ENCODE results near the gene DAPL1. TPM values are rescaled to one million over a fixed set of nuclear protein-coding genes. Genes with fewer than 3 reads are reported as not detected.

The DAPL1 gene
- polyA plus RNA-seq, 3 donors = not detected

- no peak overlapping the region for H3K4me2 ChIP-seq (replicated peaks; ENCODE audit: extremely low read depth, low read length, poor library complexity, severe bottlenecking)
- H3K4me1 ChIP-seq (ENCODE audit: control insufficient read depth in 1 of 2, insufficient read depth in 2 of 2, low read length in 2 of 2) = no peaks in the 10 kb centered on the region
- H3K36me3 ChIP-seq (replicated peaks in 1 of 2; ENCODE audit: control insufficient read depth in 1 of 2, insufficient read depth in 2 of 2, low read length in 2 of 2) = no peaks in the 10 kb centered on the region
- H3K4me3 ChIP-seq (replicated peaks in 1 of 3; ENCODE audit: low read depth in 2 of 3, low read length in 3 of 3) = no peak overlapping the region
- no peaks in the 10 kb centered on the region for H3K79me2 ChIP-seq (ENCODE audit: insufficient read depth, low read length)
- no peaks in the 10 kb centered on the region for H3K27me3 Mint-ChIP-seq (ENCODE audit: low read depth in 3 of 3)
- no peak overlapping the region for H2AFZ ChIP-seq (ENCODE audit: insufficient read depth, low read depth, low read length, poor library complexity, severe bottlenecking)
- no peaks in the 10 kb centered on the region for H4K20me1 ChIP-seq (ENCODE audit: insufficient read depth, low read length)
- intact Hi-C loops (cut with micrococcal nuclease) = no loop called here
- TF ChIP-seq, protein P1, sequence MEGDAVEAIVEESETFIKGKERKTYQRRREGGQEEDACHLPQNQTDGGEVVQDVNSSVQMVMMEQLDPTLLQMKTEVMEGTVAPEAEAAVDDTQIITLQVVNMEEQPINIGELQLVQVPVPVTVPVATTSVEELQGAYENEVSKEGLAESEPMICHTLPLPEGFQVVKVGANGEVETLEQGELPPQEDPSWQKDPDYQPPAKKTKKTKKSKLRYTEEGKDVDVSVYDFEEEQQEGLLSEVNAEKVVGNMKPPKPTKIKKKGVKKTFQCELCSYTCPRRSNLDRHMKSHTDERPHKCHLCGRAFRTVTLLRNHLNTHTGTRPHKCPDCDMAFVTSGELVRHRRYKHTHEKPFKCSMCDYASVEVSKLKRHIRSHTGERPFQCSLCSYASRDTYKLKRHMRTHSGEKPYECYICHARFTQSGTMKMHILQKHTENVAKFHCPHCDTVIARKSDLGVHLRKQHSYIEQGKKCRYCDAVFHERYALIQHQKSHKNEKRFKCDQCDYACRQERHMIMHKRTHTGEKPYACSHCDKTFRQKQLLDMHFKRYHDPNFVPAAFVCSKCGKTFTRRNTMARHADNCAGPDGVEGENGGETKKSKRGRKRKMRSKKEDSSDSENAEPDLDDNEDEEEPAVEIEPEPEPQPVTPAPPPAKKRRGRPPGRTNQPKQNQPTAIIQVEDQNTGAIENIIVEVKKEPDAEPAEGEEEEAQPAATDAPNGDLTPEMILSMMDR (IDR thresholded peaks at IDR 0.05) = no peak
- no peaks in the 10 kb centered on the region for H3K36me3 Mint-ChIP-seq
- DNase-seq = no peak
- H3K4me3 Mint-ChIP-seq = no peak overlapping the region
- no peak overlapping the region for H3K27ac ChIP-seq (ENCODE audit: low read depth in 1 of 2, low read length in 2 of 2)
- no peaks in the 10 kb centered on the region for H3K27me3 ChIP-seq (ENCODE audit: control insufficient read depth in 2 of 2, insufficient read depth in 2 of 2, low read length in 2 of 2)
- 84% methylated on average over 2 of the region's 3 CpGs for WGBS (ENCODE audit: insufficient coverage)
- no peaks in the 10 kb centered on the region for H3K9me3 ChIP-seq (replicated peaks in 1 of 2; ENCODE audit: control insufficient read depth in 1 of 2, insufficient read depth in 1 of 2, low read length in 2 of 2)
- H3K4me1 Mint-ChIP-seq = no peaks in the 10 kb centered on the region
- H3K9ac ChIP-seq (ENCODE audit: insufficient read depth, low read length, poor library complexity, severe bottlenecking) = no peak overlapping the region
- H3K27ac Mint-ChIP-seq = no peak overlapping the region
- peaks cover 0 to 3% (median 0%) of the 10 kb centered on the region in 7 donors for H3K9me3 Mint-ChIP-seq
These were observed 29.9 kb downstream of the DAPL1 start for GRCh38 chr2:158825021-158825420.

GRCh38 chr2:158826965-158827364 lies 31.8 kb downstream of the DAPL1 start:
- TF ChIP-seq, protein P1 (IDR thresholded peaks at IDR 0.05) = no peak
- Mint-ChIP-seq H3K27ac (no peak overlapping the region), H3K9me3 (peaks cover 0 to 3% (median 0%) of the 10 kb centered on the region in 7 donors), H3K36me3 (no peaks in the 10 kb centered on the region), H3K4me3 (no peak overlapping the region), H3K4me1 (no peaks in the 10 kb centered on the region), H3K27me3 (ENCODE audit: low read depth in 3 of 3) (peaks cover 0 to 1% (median 0%) of the 10 kb centered on the region in 3 donors)
- whole genome bisulfite sequencing (ENCODE audit: insufficient coverage) = no CpG with 5 or more reads among the region's 3 CpGs
- H3K4me2 ChIP-seq (replicated peaks; ENCODE audit: extremely low read depth, low read length, poor library complexity, severe bottlenecking) = no peak overlapping the region
- H3K4me1 ChIP-seq (ENCODE audit: control insufficient read depth in 1 of 2, insufficient read depth in 2 of 2, low read length in 2 of 2) = no peaks in the 10 kb centered on the region
- H3K4me3 ChIP-seq (replicated peaks in 1 of 3; ENCODE audit: low read depth in 2 of 3, low read length in 3 of 3) = no peak overlapping the region
- no peaks in the 10 kb centered on the region for H3K9me3 ChIP-seq (replicated peaks in 1 of 2; ENCODE audit: control insufficient read depth in 1 of 2, insufficient read depth in 1 of 2, low read length in 2 of 2)
- no peaks in the 10 kb centered on the region for H4K20me1 ChIP-seq (ENCODE audit: insufficient read depth, low read length)
- no peak overlapping the region for H2AFZ ChIP-seq (ENCODE audit: insufficient read depth, low read depth, low read length, poor library complexity, severe bottlenecking)
- intact Hi-C loops (cut with micrococcal nuclease) = no loop called here
- no peak for DNase-seq
- no peaks in the 10 kb centered on the region for H3K79me2 ChIP-seq (ENCODE audit: insufficient read depth, low read length)
- no peak overlapping the region for H3K27ac ChIP-seq (ENCODE audit: low read depth in 1 of 2, low read length in 2 of 2)
- no peak overlapping the region for H3K9ac ChIP-seq (ENCODE audit: insufficient read depth, low read length, poor library complexity, severe bottlenecking)
- H3K27me3 ChIP-seq (ENCODE audit: control insufficient read depth in 2 of 2, insufficient read depth in 2 of 2, low read length in 2 of 2) = no peaks in the 10 kb centered on the region
- no peaks in the 10 kb centered on the region for H3K36me3 ChIP-seq (replicated peaks in 1 of 2; ENCODE audit: control insufficient read depth in 1 of 2, insufficient read depth in 2 of 2, low read length in 2 of 2)

Measured in CD14-positive monocyte (primary cell).